Measurements from ENCODE around the gene BTN1A1.
"Not testable (repeated sequence)": the region's sequence is repeated elsewhere in the genome, so short reads cannot be mapped to it uniquely, and the experiment has no call there.

The BTN1A1 gene

DNA sequence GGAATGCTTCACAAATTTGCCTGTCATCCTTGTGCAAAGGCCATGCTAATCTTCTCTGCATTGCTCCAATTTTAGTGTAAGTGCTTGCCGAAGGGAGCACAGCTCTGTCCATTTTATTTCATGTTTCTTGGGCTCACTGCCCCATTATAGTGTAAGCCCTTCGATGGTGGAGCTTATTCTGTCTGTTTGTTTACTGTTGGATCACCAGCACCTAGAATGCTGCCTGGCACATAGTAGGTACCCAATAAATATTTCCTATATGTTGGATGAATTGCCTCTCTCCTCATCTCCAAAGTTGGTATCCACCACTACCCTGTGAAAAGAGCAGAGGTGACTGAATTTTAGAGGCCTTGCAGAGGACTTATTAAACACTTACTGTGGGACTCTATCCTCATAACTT lies 19.3 kb downstream of the BTN1A1 start:
- DNase-seq: no peak

DNA sequence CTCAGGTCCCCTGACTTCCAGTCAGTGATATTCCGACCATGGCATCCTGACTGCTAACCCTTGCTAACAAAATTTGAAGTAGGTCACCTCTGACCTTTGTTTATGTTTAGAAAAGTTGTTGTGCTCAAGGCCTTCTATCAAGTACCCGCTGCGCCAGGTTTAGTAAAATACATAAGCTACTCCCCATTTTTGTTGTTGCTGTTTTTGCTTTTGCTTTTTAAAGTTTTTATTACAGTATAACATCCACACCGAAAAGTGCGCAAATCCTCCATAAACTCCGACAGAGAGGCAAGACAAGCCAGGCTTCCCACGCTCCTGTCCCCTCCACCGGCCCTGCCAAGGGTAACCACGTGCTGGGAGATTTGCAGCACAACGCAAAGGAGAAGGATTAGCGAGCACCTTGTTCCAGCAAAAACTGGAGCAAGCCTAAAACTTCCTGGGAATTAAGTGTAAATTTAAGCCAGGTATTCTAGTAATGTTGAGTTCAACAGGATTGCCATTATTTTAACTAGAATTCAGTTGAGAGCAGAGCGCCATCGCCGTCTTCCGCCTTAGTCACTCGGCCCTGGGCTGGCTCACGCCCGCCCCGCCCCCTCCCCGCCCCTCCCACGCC lies 20.2 kb downstream of the BTN1A1 start:
- DNase-seq: no peak

DNA sequence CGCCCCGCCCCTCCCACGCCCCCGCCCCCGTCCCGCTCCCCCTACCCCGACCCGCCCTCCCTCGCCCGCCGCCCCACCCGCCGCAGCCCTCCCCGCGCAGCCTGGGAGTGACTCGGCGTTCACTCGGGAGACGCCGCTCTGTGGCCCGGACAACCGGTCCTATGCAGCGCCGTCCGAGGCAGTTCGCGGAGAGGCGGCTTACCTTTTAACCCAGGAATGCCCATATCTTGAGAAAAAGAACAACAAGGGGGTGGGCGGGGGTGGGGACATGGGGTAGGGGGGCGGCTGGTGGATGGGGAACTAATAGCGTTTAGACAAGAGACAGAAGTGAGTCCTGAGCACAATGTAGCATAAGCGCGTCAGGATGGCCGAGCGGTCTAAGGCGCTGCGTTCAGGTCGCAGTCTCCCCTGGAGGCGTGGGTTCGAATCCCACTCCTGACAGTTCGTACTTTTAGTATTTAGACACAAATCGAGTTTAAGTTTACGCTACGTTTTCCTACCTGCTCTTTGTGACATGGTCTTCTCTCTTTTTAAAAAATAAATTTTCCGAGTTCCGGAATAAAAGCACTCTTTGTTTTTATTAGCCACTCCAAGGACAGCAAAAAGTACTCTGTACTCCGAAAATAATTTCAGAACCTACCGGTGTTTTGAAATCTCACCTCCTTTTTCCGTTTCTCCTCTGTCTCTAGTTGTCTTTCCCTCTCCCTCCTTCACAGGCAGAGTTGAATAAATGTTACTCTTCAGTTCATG lies 20.9 kb downstream of the BTN1A1 start:
- peak; percentile 78 to 82 for DNase-seq

DNA sequence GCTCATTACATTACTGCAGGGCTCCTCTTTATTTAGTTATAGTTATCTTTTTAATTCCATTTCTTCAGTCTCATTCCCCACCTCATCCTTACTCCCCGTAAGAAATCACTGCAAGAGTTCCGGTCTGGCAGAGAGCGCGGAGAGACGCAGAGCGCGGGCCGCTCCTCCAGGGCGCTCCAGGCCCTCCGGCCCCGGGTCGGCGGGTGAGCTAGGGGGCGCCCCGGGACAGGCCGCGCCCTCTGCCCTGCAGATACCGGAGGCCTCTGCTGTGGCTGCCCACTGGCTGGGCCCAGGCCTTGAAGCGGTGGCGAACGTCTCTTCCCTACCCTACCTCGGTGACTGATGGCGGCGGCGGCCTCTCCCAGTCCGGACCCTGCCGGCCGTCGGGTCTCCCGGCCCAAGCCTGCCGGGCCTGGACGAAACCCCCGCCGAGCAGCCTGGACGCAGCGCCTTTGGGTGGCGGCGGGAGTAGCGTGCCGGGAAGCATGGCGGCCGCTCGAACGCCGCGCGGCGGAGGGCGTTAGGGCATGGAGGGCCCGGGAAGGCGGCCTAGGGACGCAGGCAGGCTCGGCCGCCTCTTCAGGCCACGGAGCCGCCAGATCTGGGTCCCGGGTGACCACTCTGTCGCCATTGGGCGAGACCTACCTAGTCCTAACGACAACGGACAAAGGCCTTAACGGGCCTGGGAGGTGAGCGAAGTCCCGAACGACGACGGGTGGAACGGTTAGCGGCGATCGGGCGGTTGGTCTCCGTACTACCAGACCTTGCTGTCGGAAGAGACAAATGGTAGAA lies 21.7 kb downstream of the BTN1A1 start:
- DNase-seq: peak; percentile 61 to 67

DNA sequence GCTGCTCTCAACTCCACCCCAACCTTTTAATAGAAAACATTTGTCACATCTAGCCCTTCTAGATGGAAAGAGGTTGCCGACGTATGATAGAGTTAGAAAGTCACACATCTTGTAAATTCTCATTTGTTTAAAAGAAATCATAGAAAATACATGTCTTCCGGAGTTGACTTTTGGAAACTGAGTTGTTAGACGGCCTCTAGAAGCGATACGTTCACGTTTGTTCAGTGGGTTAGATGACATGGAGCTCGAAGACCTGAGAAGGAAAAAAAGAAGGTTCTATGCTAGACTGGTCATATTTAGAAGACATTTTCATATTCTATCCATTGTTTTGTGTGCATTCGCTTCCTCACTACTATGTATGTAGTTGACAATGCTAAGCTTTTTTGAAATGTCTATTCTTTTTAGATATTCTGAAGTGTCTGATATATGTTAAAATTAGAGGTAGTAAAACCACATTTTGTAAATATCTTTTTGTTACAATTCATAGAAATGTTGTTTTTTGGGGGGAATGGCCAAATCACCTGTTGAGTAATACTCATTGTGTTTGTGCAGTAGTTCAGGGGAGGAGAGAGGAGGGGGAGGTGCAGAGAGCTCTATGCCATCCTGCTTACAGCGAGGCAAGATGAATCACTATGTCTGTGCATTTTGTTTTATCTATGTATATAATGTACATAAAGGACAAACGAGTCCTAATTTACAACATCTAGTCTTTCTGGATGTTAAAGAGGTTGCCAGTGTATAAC lies 22.6 kb downstream of the BTN1A1 start:
- peak in 1 of 2 experiments; percentile 32 for DNase-seq

GRCh38 chr6:26524314-26524713 lies 24.2 kb downstream of the BTN1A1 start:
- DNase-seq: not testable (repeated sequence)

- no peak for DNase-seq
Measured at GRCh38 chr6:26524722-26525370, 24.7 kb downstream of the BTN1A1 start.

- no peak for DNase-seq
Measured at GRCh38 chr6:26525838-26526237, 25.7 kb downstream of the BTN1A1 start.

DNA sequence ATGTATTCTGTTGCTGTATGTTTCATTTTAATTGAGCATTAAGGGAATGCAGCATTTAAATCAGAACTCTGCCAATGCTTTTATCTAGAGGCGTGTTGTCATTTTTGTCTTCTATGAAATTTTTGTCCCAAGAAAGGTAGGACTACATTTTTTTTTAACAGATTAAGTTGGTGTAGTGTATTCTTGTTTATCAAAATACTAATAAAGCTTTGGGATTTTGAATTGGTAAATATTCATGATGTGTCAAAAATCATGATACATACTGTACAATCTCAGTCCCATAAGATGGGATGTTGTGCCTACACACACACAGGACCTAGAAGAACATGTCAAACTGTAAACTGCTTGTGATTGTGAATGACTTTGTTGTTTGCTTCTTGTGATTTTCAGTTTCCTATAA lies 26.8 kb downstream of the BTN1A1 start:
- DNase-seq: no peak

DNA sequence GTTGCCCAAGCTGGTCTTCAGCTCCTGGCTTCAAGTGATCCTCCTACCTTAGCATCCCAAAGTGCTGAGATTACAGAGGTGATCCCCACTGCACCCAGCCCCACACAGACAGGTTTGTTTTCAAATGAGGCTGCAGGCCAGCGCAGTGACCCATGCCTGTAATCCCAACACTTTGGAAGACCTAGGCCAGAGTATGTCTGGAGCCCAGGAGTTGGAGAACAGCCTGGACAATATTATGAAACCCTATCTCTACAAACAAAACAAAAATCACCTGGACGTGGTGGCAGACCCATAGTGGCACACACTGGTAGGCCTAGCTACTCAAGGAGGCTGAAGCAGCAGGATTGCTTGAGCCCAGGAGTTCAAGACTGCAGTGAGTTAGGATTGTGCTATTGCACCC lies 30.1 kb downstream of the BTN1A1 start:
- DNase-seq: no peak

DNA sequence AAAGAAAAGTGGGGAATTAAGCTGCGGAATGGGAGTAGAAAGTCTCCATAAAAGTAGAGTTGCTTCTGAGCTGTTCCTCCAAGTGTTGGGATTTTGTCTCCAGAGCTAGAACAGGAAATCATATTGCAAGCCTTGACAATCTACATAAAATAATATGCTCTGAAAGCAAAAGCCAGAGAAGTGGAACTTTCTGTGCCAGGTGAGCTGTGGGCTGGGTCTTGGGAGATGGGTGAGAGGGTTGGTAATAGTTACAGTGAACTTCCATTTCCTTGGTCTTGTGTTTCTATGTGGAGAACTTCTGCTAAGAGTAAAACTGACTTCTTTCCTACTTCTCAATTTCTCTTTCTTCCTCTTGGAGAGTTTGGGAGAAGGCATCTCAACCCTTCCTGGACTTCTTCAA lies 31.8 kb downstream of the BTN1A1 start:
- no peak for DNase-seq

- peak; percentile 89 to 93 for DNase-seq
Measured at GRCh38 chr6:26532699-26533531, 32.8 kb downstream of the BTN1A1 start.

DNA sequence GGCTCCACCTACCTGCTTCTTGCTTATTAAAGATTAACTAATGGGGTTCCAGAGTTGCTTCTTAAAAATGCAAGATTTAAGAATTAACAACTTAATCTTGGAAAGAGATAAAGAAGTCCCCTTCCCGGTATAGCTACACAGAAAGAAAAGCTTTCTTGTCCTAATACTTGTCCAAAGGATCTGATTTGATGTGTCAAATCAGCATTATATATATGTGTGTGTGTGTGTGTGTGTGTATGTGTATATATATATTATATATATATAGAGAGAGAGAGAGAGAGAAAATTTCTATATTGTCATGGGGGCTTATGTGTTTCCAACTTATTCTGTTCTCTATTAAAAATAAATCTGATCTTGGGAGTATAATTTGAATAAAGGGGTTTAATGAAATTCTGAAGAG lies 33.4 kb downstream of the BTN1A1 start:
- DNase-seq: no peak

GRCh38 chr6:26534681-26535465 lies 34.8 kb downstream of the BTN1A1 start:
- no peak for DNase-seq

DNA sequence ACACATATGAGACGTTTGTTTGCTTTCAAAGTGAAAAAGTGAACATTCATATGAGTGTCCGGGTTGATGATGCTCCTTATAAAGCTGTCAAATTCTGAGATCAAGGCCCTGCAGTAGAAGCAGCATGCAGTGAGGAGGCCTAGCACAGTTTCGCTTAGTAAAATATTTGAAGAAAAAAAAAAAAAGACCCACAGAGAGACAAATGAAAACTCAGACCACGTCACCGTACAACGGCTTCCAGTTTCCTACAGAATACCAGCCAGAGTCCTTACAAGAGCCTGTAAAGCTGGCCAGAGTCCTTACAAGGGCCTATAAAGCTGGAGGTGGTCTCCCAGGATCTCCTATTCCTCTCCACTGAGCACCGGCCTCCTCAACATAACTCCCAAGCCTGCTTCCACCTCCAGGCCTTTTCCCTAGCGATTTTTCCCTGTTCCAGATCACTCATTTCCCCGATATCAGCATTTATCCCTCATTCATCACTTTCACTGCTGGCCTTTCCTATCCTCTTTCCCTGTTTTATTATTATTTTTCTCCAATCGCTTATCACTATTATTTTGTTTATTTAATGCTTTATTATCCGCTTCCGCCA lies 36.6 kb downstream of the BTN1A1 start:
- DNase-seq: peak in 1 of 2 experiments; percentile 27

GRCh38 chr6:26537160-26537845 lies 37.2 kb downstream of the BTN1A1 start:
- peak; percentile 82 to 92 for DNase-seq

- DNase-seq: peak; percentile 70 to 79
Measured at GRCh38 chr6:26537846-26538571, 37.9 kb downstream of the BTN1A1 start, which contains the start of gene HMGN4. HMGN4 (plus strand) TSS chr6:26538366; CDS start chr6:26545207, 6,841 bp downstream.

GRCh38 chr6:26538572-26538902 lies 38.4 kb downstream of the BTN1A1 start:
- DNase-seq: no peak

DNA sequence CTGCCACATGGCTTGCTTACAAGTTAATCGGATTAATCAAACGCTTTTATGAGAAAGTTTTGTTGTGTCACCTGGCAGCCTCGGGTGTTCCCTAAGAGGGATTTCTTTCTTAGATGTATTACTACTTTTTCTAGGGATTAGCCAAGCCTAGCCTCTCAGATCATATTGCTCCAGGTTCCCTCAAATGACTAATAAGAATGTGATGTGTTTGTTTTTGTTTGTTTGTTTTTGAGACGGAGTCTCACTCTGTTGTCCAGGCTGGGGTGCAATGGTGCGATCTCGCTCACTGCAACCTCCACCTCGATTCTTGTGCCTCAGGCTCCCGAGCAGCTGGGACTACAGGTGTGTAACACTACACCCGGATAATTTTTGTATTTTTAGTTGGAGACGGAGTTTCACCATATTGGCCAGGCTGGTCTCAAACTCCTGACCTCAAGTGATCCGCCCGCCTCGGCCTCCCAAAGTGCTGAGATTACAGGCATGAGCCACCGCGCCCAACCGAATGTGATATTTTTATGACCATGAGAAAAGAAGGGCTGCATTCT lies 39.0 kb downstream of the BTN1A1 start:
- no peak for DNase-seq

All from stimulated activated CD4-positive, alpha-beta T cell treated with anti-CD3 and anti-CD28 coated beads, Interleukin-4, amount 100 ng/mL, for 4 hours (primary cell).